B cell (primary cell): Measurements from ENCODE around the gene KLRF2. TPM values are rescaled to one million over a fixed set of nuclear protein-coding genes. Genes with fewer than 3 reads are reported as not detected.

ENCODE experiments used
- ATAC-seq: fragments of 200-7000 bp; cut with Tn5 transposase; one replicate; pipeline ENCODE4 v1.10.0; 2021; ENCODE audit warnings: low read depth, mild to moderate bottlenecking, moderate number of reproducible peaks, moderate library complexity
- CTCF ChIA-PET: fragments of 350-600 bp; sonication (Branson Sonifier 250); formaldehyde crosslinking; loops from one replicate; lab custom pipeline; 2021; ENCODE audit warnings: antibody characterized with exemption, inconsistent platforms; lab: Charles Lee
- POLR2A ChIA-PET: fragments of 350-600 bp; sonication (Branson Sonifier 250); formaldehyde crosslinking; loops from one replicate; lab custom pipeline; 2021; ENCODE audit warnings: antibody characterized with exemption; lab: Charles Lee
- DNase-seq: peaks from one replicate; pipeline ENCODE4 v3.0.0; 2013
- H2AFZ ChIP-seq: 2 replicates; pipeline ENCODE4 v1.6.1; 2012; ENCODE audit warnings: mild to moderate bottlenecking, low read depth, low read length; ENCODE audit not compliant: insufficient read depth, poor library complexity, severe bottlenecking
- H3K27ac ChIP-seq, 2 donors: 1 replicate in 1 of 2; 2 replicates in 1 of 2; pipeline ENCODE4 v1.5.1; 2012 to 2013; ENCODE audit warnings: low read length in 2 of 2, mild to moderate bottlenecking in 2 of 2, moderate library complexity in 1 of 2
- H3K27me3 ChIP-seq, 4 experiments: fragments of 200-600 bp in 1 of 4; sonication (generic) in 1 of 4; replicated peaks in 1 of 4; 1 replicate in 2 of 4; 2 replicates in 2 of 4; pipeline versions ENCODE4 v1.6.1 to v1.7.0; 2013 to 2016; ENCODE audit warnings: low read length in 3 of 4, mild to moderate bottlenecking in 2 of 4, mixed read lengths in 1 of 4, moderate library complexity in 1 of 4; ENCODE audit not compliant: insufficient read depth in 4 of 4, control insufficient read depth in 3 of 4; ENCODE audit errors: control extremely low read depth in 1 of 4
- H3K36me3 ChIP-seq, 2 experiments: replicated peaks in 1 of 2; 1 replicate in 1 of 2; 2 replicates in 1 of 2; pipeline versions ENCODE4 v1.6.1 to v1.7.1; 2013; ENCODE audit warnings: low read length in 1 of 2; ENCODE audit not compliant: insufficient read depth in 2 of 2, control insufficient read depth in 1 of 2; ENCODE audit errors: control extremely low read depth in 1 of 2, extremely low read depth in 1 of 2
- H3K4me1 ChIP-seq, 2 donors: fragments of 200-600 bp in 1 of 2; sonication (generic) in 1 of 2; 1 replicate in 1 of 2; 2 replicates in 1 of 2; pipeline versions ENCODE4 v1.5.1 to v1.6.1; 2013 to 2017; ENCODE audit warnings: low read length in 2 of 2; ENCODE audit not compliant: control insufficient read depth in 2 of 2, insufficient read depth in 2 of 2
- H3K4me2 ChIP-seq: replicated peaks from 2 replicates; pipeline ENCODE3; 2012; ENCODE audit warnings: mild to moderate bottlenecking, low read depth, low read length; ENCODE audit not compliant: poor library complexity, severe bottlenecking
- H3K4me3 ChIP-seq, 5 experiments: fragments of 200-600 bp in 1 of 5; sonication (generic) in 1 of 5; 1 replicate in 3 of 5; 2 replicates in 2 of 5; pipeline versions ENCODE4 v1.5.1 to v1.7.0; 2011 to 2016; ENCODE audit warnings: low read length in 4 of 5, mild to moderate bottlenecking in 4 of 5, low read depth in 2 of 5, control low read depth in 1 of 5, moderate library complexity in 1 of 5; ENCODE audit not compliant: insufficient read depth in 1 of 5; ENCODE audit errors: control extremely low read depth in 1 of 5, extremely low read depth in 1 of 5
- H3K79me2 ChIP-seq: fragments of 200-600 bp; sonication (generic); one replicate; pipeline ENCODE4 v1.6.0; 2016; ENCODE audit warnings: low read length; ENCODE audit not compliant: control insufficient read depth, insufficient read depth
- H3K9ac ChIP-seq: fragments of 200-600 bp; sonication (generic); 2 replicates; pipeline ENCODE4 v1.6.1; 2017; ENCODE audit warnings: mild to moderate bottlenecking, low read length, moderate library complexity
- H3K9me3 ChIP-seq, 3 donors: one replicate each; pipeline versions ENCODE4 v1.6.1 to v1.7.1; 2013; ENCODE audit warnings: low read length in 2 of 3; ENCODE audit not compliant: control insufficient read depth in 2 of 3, insufficient read depth in 1 of 3; ENCODE audit errors: control extremely low read depth in 1 of 3
- H4K20me1 ChIP-seq: 2 replicates; pipeline ENCODE4 v1.6.0; 2012; ENCODE audit warnings: mild to moderate bottlenecking, low read length; ENCODE audit not compliant: insufficient read depth, control insufficient read depth, poor library complexity, severe bottlenecking
- H3K27ac Mint-ChIP-seq: one replicate; pipeline ENCODE4 v1.8.0; 2021; ENCODE audit warnings: mixed read lengths
- H3K27me3 Mint-ChIP-seq: one replicate; pipeline ENCODE4 v1.8.0; 2021; ENCODE audit warnings: mixed read lengths
- H3K4me1 Mint-ChIP-seq: one replicate; pipeline ENCODE4 v1.8.0; 2021; ENCODE audit warnings: mixed read lengths
- H3K4me3 Mint-ChIP-seq: one replicate; pipeline ENCODE4 v1.8.0; 2021; ENCODE audit warnings: mixed read lengths
- H3K9me3 Mint-ChIP-seq: one replicate; pipeline ENCODE4 v1.8.0; 2022; ENCODE audit warnings: mixed read lengths; ENCODE audit not compliant: insufficient read depth
- CTCF ChIP-seq: fragments of 200-600 bp; IDR thresholded peaks from one replicate; pipeline ENCODE4 v1.8.0; 2022; ENCODE audit warnings: antibody characterized with exemption, mild to moderate bottlenecking
- EZH2 ChIP-seq: IDR thresholded peaks from 2 replicates; pipeline ENCODE4 v1.6.1; 2012; ENCODE audit warnings: borderline replicate concordance, low read depth, mild to moderate bottlenecking, moderate library complexity, low read length; ENCODE audit not compliant: insufficient read depth, poor library complexity, severe bottlenecking
- WGBS: methylation state at CpG from one replicate; pipeline ENCODE4 v1.1.5; 2013; ENCODE audit warnings: missing lambda C conversion rate; ENCODE audit not compliant: insufficient coverage; 5-methylcytosine and 5-hydroxymethylcytosine counted together
- intact Hi-C: fragments of 100-400 bp; cut with micrococcal nuclease; formaldehyde crosslinking; loops from one replicate; pipeline ENCODE4 v1.10.0; 2022
- polyA plus RNA-seq: library from polyadenylated mRNA; depleted of rRNA; stranded (reverse); fragments of >200 nt; gene quantifications from 2 replicates; pipeline ENCODE4 v1.2.3, GENCODE V29; 2012
- total RNA-seq, 2 donors: library from RNA; stranded (reverse); fragments of 120-200 nt in 1 of 2; gene quantifications; 1 replicate in 1 of 2; 2 replicates in 1 of 2; pipeline versions ENCODE4 v1.2.3 to v1.2.4, GENCODE V29; 2013 to 2022

The KLRF2 gene
- total and polyA plus RNA-seq, 2 donors (not counting 1 experiment from before 2014, with no cell fraction given): 0.36 TPM; not detected in 1

DNA sequence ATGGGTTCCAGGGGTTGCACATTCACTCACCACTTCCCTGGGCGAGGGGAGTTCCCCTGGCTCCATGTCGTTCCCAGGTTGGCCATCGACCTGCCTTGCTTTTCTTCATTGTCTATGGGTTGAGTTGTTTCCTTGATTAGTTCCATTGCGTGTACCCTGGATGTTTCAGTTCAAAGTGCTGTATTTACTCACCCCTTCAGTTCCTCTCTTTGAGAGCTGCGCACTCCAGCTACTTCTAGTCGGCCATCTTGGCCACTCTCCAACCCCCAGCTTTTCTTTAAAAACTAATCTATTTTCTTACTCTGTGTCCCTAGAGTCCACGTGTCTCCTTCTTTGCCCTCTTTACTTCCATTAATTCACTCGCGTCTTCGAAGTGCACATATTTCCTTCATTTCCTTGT, 39.2 kb downstream of the KLRF2 start:
- TF ChIP-seq CTCF (no peak), EZH2 (no peak)
- Histone ChIP-seq H2AFZ (no peak overlapping the region), H3K27me3 (peaks cover 0 to 9% (median 5%) of the 10 kb centered on the region in 4 experiments), H3K4me3 (no peak overlapping the region), H3K4me2 (no peak overlapping the region), H3K9me3 (no peaks in the 10 kb centered on the region), H3K27ac (no peak overlapping the region), H3K79me2 (no peaks in the 10 kb centered on the region), H4K20me1 (no peaks in the 10 kb centered on the region), H3K9ac (no peak overlapping the region), H3K36me3 (no peaks in the 10 kb centered on the region), H3K4me1 (no peaks in the 10 kb centered on the region)
- Mint-ChIP-seq H3K4me1 (no peaks in the 10 kb centered on the region), H3K27me3 (peaks cover 26% of the 10 kb centered on the region), H3K4me3 (no peak overlapping the region), H3K9me3 (no peaks in the 10 kb centered on the region), H3K27ac (no peak overlapping the region)
- WGBS: 97% methylated on average over 5 of the region's 10 CpGs
- CTCF ChIA-PET: interaction anchor here (0.5 to 2.1 kb wide), 5 partner anchors 106 to 286 kb away, joined by 3 to 5 read pairs (median 3); no protein-coding TSS in a partner anchor
- ATAC-seq (no peak), DNase-seq (no peak)
- POLR2A ChIA-PET: no interaction called here
- intact Hi-C loops: no loop called here

DNA sequence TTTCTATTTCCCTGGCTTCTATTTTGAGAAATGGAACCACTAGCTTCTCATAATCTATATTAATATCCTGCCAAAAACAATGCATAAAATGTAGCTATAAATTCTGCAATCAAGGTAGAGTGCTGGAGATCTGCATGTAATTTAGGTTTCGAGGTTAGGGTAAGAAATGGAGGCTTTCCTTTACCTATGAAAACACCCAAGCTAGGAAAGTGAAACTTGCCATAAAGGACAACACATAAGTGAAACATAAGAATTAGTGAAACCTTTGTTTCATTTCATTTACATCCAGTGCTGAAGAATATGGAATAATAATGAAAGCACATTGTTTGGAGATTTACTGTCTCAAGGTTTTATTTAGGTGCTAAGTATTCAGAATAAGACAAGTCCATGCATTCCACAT, 41.1 kb downstream of the KLRF2 start:
- Mint-ChIP-seq H3K27ac (no peak overlapping the region), H3K27me3 (peaks cover 25% of the 10 kb centered on the region), H3K9me3 (no peaks in the 10 kb centered on the region), H3K4me3 (no peak overlapping the region), H3K4me1 (peaks cover 3% of the 10 kb centered on the region)
- TF ChIP-seq CTCF: no peak
- no peak for TF ChIP-seq EZH2
- ChIA-PET CTCF (interaction anchor here (0.9 to 2.1 kb wide), 4 partner anchors 109 to 172 kb away, joined by 3 to 7 read pairs (median 4); no protein-coding TSS in a partner anchor), POLR2A (no interaction called here)
- no peak overlapping the region for H3K9ac ChIP-seq
- DNase-seq (no peak), ATAC-seq (no peak)
- no peaks in the 10 kb centered on the region for H3K79me2 ChIP-seq
- H3K36me3 ChIP-seq: no peaks in the 10 kb centered on the region
- H3K27ac ChIP-seq: no peak overlapping the region
- no peak overlapping the region for H3K4me3 ChIP-seq
- H3K4me2 ChIP-seq: no peak overlapping the region
- H3K9me3 ChIP-seq: no peaks in the 10 kb centered on the region
- no CpG with 5 or more reads among the region's 1 CpG for WGBS
- H3K27me3 ChIP-seq: peaks cover 0 to 9% (median 5%) of the 10 kb centered on the region in 4 experiments
- intact Hi-C loops: loop anchor here (2.0 kb wide), 1 partner anchor 36 kb away; no protein-coding TSS in a partner anchor
- H2AFZ ChIP-seq: no peak overlapping the region
- H4K20me1 ChIP-seq: no peaks in the 10 kb centered on the region
- no peaks in the 10 kb centered on the region for H3K4me1 ChIP-seq
